22Rv1 (cell line): Measurements from ENCODE around the gene ROBO4.

Source experiments
- ZFX ChIP-seq: fragments of 450-650 bp; IDR thresholded peaks from 2 replicates; pipeline ENCODE4 v1.6.1; 2017; ENCODE audit warnings: antibody characterized with exemption, borderline replicate concordance
- TF ChIP-seq, protein P1 (sequence below): fragments of 450-650 bp; IDR thresholded peaks from 2 replicates; pipeline ENCODE4 v1.5.1; 2017; ENCODE audit warnings: mild to moderate bottlenecking

DNA sequence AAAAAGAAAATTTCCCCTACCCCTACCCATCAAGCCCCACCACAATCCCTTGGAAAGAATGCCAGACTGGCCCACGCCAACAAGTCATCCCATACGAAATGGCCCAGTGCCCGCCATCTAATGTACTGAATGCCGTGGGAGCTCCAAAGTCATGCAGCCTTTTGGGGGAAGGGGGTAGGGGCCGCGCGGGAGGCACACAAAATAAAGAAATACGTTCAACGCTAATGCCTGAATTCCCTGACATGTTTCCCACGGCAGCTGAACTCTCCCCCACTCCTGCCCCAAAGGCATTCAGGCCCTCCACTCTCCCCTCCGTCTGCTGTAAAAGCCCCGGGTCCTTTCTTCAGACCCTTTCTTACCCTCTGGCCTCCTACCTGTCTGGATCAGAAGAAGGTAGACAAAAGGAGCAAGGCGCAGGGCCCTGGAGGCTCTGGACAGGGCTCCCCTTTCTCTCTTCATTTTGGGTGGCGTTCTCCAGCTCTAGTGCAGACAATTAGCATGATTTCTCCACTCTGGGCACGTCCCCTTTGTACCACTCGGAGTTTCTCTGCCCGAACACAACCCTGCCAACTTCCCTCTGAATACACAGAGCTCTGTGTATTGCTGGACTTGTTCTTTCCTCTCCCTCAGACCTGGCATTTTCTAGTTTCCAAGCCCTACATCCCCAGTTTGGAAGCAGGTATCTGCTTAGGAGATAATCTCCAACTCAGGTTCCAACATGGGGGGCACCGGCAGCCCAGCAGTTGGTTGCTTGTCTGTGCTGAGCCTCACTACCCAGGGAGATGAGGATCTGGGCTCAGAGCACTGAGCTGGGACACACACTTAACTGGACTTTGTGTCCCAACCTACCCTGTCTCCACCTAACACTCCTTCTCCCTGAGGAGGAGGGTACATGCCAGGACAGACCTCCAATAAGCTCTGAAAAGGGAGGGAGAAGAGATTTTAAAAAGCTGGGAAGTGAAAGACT, 38.2 kb upstream of the ROBO4 start, which contains the start of gene HEPACAM:
- TF ChIP-seq, protein P1, sequence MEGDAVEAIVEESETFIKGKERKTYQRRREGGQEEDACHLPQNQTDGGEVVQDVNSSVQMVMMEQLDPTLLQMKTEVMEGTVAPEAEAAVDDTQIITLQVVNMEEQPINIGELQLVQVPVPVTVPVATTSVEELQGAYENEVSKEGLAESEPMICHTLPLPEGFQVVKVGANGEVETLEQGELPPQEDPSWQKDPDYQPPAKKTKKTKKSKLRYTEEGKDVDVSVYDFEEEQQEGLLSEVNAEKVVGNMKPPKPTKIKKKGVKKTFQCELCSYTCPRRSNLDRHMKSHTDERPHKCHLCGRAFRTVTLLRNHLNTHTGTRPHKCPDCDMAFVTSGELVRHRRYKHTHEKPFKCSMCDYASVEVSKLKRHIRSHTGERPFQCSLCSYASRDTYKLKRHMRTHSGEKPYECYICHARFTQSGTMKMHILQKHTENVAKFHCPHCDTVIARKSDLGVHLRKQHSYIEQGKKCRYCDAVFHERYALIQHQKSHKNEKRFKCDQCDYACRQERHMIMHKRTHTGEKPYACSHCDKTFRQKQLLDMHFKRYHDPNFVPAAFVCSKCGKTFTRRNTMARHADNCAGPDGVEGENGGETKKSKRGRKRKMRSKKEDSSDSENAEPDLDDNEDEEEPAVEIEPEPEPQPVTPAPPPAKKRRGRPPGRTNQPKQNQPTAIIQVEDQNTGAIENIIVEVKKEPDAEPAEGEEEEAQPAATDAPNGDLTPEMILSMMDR = no peak
- no peak for TF ChIP-seq ZFX
